22Rv1 (cell line): ENCODE results near the gene TOP1.

ENCODE experiments used
- ZFX ChIP-seq: fragments of 450-650 bp; IDR thresholded peaks from 2 replicates; pipeline ENCODE4 v1.6.1; 2017; ENCODE audit warnings: antibody characterized with exemption, borderline replicate concordance
- TF ChIP-seq, protein P1 (sequence below): fragments of 450-650 bp; IDR thresholded peaks from 2 replicates; pipeline ENCODE4 v1.5.1; 2017; ENCODE audit warnings: mild to moderate bottlenecking

GRCh38 chr20:41138475-41139226 is 110.0 kb downstream of the TOP1 start:
- TF ChIP-seq, protein P1, sequence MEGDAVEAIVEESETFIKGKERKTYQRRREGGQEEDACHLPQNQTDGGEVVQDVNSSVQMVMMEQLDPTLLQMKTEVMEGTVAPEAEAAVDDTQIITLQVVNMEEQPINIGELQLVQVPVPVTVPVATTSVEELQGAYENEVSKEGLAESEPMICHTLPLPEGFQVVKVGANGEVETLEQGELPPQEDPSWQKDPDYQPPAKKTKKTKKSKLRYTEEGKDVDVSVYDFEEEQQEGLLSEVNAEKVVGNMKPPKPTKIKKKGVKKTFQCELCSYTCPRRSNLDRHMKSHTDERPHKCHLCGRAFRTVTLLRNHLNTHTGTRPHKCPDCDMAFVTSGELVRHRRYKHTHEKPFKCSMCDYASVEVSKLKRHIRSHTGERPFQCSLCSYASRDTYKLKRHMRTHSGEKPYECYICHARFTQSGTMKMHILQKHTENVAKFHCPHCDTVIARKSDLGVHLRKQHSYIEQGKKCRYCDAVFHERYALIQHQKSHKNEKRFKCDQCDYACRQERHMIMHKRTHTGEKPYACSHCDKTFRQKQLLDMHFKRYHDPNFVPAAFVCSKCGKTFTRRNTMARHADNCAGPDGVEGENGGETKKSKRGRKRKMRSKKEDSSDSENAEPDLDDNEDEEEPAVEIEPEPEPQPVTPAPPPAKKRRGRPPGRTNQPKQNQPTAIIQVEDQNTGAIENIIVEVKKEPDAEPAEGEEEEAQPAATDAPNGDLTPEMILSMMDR = no peak
- no peak for TF ChIP-seq ZFX
